ENCODE measurements around the gene RPP30. TPM values are rescaled to one million over a fixed set of nuclear protein-coding genes. Genes with fewer than 3 reads are reported as not detected.

RPP30 gene
- total RNA-seq, 1 experiment from 2014 or later, result 150 TPM

DNA sequence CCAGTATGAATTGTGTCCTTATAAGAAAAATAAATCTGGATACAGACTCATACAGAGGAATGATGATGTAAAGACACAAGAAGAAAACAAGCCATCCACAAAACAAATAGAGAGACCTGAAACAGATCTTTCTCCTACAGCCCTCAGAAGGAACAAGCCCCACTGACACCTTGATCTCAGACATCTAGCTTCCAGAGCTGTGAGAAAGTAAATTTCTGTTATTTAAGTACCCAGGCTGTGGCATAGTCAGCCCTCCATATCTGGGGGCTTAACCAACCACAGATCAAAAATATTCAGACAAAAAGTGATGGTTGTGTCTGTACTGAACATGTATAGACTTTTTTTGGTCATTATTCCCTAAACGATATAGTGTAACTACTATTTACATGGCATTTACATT, 73.0 kb downstream of the RPP30 start:
- no peak for DNase-seq (ENCODE audit: low spot score)

DNA sequence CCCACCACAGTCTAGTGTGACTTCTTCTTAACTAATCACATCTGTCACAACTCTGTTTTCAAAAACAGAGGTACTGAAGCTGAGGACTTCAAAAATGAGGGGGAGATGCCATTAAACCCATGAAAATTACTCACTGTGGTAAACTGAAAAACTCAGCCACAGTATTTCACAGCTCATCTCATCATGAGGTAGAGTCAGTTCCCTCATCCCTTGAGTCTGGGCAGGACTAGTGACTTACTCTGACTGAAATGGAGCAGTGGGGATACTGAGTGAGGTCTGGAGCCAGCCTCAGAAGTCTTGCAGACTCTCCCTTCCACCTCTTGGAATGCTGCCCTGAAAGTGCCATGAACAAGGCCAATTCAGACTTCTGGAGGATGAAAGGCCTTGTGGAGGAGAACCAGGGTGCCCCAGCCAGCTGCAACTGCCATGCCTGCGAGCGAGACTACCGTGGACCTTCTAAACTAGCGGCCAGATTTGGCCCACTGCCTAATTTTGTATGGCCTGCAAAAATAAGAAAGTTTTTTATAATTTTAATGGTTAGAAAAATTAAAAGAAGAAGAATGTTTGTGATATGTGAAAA, 73.8 kb downstream of the RPP30 start:
- no peak for DNase-seq (ENCODE audit: low spot score)

DNA sequence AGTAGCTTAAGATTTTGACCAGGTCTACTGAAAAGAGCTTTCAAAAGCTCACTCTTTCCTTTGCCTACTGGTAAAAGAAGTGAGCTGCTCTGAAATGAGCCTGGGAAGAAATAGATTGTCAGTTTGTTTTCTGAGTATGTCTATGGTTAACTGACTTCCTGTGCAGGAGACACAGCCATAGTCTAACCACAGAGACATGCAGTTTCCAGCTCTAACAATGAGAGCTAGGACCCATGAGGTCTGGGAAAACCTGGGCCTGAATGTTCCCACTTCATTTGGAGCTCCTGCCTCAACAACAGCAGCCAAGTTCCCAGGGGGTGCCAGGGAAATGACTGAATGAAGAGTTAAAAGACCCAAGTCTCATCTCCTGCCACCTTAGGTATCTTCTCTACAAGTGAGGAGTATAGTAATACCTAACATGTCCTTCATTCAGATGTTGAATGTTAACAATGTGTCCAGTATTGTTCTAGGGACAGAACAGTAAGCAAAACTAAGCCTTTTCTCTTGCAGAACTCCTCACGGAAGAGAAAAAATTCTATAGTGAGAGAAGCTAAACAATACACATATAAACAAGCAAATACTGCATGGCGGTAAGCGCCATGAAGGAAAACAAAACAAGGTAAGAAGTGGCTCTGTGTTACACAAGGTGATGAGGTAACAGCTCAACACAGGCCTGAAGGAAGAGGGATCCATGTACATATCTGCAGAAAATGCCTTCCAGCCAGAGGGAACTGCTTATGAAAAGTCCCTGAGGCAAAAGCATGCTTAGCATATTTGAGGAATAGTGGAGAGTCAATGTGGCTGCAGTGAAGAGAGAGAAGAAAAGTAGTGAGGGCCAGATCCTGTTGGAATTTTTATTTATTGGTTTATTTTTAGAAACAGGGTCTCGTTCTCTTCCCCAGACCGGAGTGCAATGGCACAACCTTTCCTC, 75.5 kb downstream of the RPP30 start:
- DNase-seq (ENCODE audit: low spot score), result peak; percentile 31

Other genes starting within 250 kb of the RPP30 start
- 0.12 and 0.31 TPM in 2 replicates for gene HTR7, start 13.9 kb upstream of the RPP30 start, total RNA-seq (2014; rRNA removed; shearing (Covaris generic))
- gene ANKRD1, start 49.1 kb downstream of the RPP30 start, total RNA-seq (2014; rRNA removed; shearing (Covaris generic)), result 705 and 1,018 TPM in 2 replicates